ENCODE results near the gene DYRK3. TPM values are rescaled to one million over a fixed set of nuclear protein-coding genes. Genes with fewer than 3 reads are reported as not detected.
A peak's percentile ranks its signal among the peaks of the same experiment; 100 is the strongest.

Gene DYRK3
- total RNA-seq, 2 donors from 2014 or later = 16.5 to 20.6 TPM

- H3K9me3 ChIP-seq = no peaks in the 10 kb centered on the region
- no peaks in the 10 kb centered on the region for H3K4me1 ChIP-seq
- no peak overlapping the region for H3K27ac ChIP-seq
- H3K4me3 ChIP-seq = no peak overlapping the region
- H3K27me3 ChIP-seq = no peaks in the 10 kb centered on the region
- TF ChIP-seq CTCF (IDR thresholded peaks at IDR 0.05) = peak in 1 of 2 donors; percentile 19
- no peak for DNase-seq (ENCODE audit: low spot score)
- H3K36me3 ChIP-seq = peaks cover 79% of the 10 kb centered on the region
Measured at GRCh38 chr1:206590025-206590758, 45.1 kb upstream of the DYRK3 start.

GRCh38 chr1:206591226-206591625 is 44.1 kb upstream of the DYRK3 start:
- no peak for DNase-seq (ENCODE audit: low spot score)
- no peak for TF ChIP-seq CTCF (IDR thresholded peaks at IDR 0.05)
- H3K27ac ChIP-seq = no peak overlapping the region
- H3K9me3 ChIP-seq = no peaks in the 10 kb centered on the region
- no peaks in the 10 kb centered on the region for H3K27me3 ChIP-seq
- peaks cover 88% of the 10 kb centered on the region for H3K36me3 ChIP-seq
- H3K4me1 ChIP-seq = no peaks in the 10 kb centered on the region
- no peak overlapping the region for H3K4me3 ChIP-seq

GRCh38 chr1:206591696-206592095 is 43.6 kb upstream of the DYRK3 start:
- Histone ChIP-seq H3K36me3 (peaks cover 88% of the 10 kb centered on the region), H3K4me3 (no peak overlapping the region)

GRCh38 chr1:206593351-206593925 is 41.9 kb upstream of the DYRK3 start:
- H3K9me3 ChIP-seq = no peaks in the 10 kb centered on the region
- no peak overlapping the region for H3K27ac ChIP-seq
- peaks cover 83% of the 10 kb centered on the region for H3K36me3 ChIP-seq

More at GRCh38 chr1:206591696-206592095, 43.6 kb upstream of the DYRK3 start:
- no peaks in the 10 kb centered on the region for H3K27me3 ChIP-seq
- no peak for DNase-seq (ENCODE audit: low spot score)
- no peak for TF ChIP-seq CTCF (IDR thresholded peaks at IDR 0.05)
- H3K9me3 ChIP-seq = no peaks in the 10 kb centered on the region
- no peaks in the 10 kb centered on the region for H3K4me1 ChIP-seq
- no peak overlapping the region for H3K27ac ChIP-seq

GRCh38 chr1:206595581-206596318 is 39.6 kb upstream of the DYRK3 start:
- Histone ChIP-seq H3K4me1 (no peaks in the 10 kb centered on the region), H3K36me3 (peaks cover 95% of the 10 kb centered on the region), H3K9me3 (no peaks in the 10 kb centered on the region), H3K4me3 (no peak overlapping the region), H3K27ac (no peak overlapping the region), H3K27me3 (no peaks in the 10 kb centered on the region)
- TF ChIP-seq CTCF (IDR thresholded peaks at IDR 0.05) = no peak
- no peak for DNase-seq (ENCODE audit: low spot score)

More at GRCh38 chr1:206593351-206593925, 41.9 kb upstream of the DYRK3 start:
- no peak for DNase-seq (ENCODE audit: low spot score)
- H3K4me1 ChIP-seq = no peaks in the 10 kb centered on the region
- TF ChIP-seq CTCF (IDR thresholded peaks at IDR 0.05) = no peak
- no peak overlapping the region for H3K4me3 ChIP-seq
- no peaks in the 10 kb centered on the region for H3K27me3 ChIP-seq

All from right atrium auricular region (tissue), 2 donors.